8988T (cell line): ENCODE measurements around the gene CHN1.

Experiments used
- DNase-seq: peaks from one replicate; pipeline ENCODE4 v3.0.0; 2011

The CHN1 gene

DNA sequence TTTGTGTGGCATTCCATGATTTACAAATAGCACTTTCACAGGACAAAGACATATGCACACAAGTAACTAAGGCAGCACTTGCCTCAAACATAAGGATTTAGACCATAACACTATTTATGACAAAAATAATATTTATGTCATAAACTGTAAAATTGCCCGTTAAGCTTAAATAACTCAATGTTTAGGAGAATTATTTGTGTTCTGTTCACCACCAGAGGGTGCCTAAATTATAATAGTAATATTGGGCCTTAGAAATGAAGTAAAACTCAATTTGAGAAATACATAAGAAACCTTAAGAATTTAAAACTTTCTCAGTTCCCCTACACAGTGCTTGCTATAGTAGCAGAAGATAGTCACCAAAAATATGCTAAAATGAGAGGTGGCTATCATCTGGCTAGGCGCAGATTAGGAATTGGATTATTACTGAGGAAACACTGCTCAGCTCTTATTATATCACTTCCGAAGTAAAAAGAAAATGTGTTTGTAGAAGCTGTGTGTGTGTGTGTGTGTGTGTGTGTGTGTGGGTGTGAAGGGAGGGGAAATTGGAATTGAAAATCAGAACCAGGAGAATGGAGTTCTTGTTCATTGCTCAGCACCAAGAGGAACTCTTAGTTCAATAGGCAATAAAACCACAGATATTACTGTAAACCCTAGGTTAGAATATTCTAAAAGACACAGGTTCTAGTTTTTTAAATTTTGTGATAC lies 4.9 kb upstream of the CHN1 start:
- no peak for DNase-seq

DNA sequence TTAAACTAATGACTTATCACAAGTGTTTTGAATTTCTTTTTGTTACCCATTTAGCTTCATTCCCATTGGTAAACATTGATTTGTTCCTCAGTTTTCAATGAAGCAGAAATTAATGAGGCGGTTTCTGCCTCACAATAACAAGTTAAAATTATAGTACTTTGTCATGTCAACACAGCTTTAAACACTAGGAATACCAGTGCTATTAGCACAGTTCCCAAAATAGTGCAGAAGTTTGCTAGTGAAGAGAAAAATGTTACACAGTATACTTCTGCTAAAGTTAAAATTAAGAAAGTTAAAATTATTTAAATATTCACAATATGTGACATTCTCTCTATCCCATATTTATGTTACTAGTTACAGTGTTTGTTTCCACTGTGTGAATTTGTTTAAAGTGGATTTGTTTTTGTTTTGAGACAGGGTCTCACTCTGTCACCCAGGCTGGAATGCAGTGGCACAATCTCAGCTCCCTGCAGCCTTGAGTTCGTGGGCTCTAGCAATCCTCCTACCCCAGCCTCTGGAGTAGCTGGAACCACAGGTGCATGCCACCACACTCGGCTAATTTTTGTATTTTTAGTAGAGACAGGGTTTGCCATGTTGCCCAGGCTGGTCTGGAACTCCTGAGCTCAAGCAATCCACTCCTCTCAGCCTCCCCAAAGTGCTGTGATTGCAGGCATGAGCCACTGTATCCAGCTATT lies 3.8 kb upstream of the CHN1 start:
- no peak for DNase-seq

GRCh38 chr2:175008009-175008408 lies 2.8 kb upstream of the CHN1 start:
- no peak for DNase-seq

DNA sequence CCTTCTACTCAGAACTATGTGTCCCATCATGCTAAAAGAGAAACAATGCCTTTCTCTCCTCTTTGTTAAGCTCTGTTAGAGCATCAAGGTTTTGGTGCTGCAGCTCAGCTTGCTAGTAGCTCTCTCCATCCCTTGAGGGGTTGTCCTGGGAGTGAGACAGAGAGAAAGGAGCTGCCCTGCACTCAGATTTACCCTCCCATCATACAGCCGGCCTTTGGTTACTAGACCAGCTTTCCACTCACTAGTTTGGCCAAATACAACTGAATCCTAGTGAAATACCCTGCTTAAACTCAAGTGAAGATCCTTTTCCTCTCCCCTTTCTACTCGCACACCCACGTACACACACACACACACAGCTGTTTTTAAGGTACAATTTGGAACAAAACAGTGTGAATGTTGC lies 2.3 kb upstream of the CHN1 start:
- no peak for DNase-seq

DNA sequence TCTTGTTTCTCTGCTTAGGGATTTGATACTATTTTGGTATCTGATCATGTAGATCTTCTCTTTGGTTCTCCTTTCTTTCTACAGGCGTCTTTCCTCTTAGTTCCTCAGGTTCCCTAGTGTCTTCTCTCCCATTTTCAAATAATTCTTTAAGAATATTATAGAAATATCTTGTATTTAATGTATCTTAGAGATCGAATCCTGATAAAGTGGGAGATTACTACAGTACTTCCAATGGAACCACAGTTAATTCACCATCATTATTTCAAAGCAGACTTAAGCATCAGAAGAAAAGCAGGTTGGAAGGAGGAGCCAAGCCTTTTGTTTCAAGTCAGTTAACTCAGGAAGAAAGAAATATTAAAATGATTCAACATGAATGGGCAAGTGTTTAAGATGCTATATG lies 1.1 kb upstream of the CHN1 start:
- DNase-seq = no peak

GRCh38 chr2:175005733-175006264 lies 618 bp upstream of the CHN1 start:
- no peak for DNase-seq

DNA sequence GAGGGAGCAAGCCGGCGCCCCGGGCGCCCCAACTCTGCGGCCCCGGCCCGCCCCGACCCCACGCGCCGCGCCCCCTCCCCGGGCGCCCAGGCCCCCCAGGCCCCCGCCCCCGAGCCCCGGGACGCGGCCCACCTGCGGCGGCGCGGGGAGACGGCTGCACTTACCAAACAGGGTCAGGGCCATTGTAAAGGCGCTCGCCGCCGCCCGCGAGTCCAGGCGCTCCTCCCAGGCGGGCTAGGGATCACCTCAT lies 526 bp downstream of the CHN1 start:
- DNase-seq = peak; percentile 48

GRCh38 chr2:175003875-175004729 lies 1.1 kb downstream of the CHN1 start:
- DNase-seq = peak; percentile 21

DNA sequence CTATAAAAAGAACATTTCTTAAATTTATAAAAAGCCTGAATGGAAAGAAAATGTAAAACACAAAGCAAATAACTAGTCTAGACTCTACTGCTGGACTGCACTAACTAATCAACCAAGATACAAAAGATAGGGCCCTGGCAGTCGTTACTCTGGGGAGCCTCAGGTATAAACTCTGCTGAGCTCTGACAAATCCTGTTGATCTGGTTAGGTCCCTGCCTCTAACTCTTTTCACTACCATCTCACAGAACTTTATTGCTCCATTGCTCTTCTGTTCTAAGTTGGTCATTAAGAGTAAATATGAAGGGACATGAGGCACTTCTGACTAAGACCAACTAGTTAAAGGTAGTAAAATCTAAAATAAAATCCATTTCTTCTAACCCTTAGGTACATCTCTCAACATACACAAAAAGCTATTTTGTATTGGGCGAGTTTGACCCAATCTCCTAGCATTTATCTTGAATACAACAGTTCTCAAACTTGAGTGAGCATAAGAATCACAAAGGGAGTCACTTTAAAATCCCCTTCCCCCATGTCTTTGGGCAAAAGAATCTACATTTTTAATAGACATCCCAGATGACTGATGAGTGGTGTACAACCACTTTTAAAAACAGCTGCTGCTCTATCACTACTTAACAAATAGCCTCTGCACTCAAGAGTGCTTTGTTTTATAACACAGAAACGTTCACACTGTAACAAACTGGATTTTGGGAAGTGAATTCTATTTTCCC lies 2.5 kb downstream of the CHN1 start:
- DNase-seq = no peak

- no peak for DNase-seq
Measured at GRCh38 chr2:175001566-175001965, 3.6 kb downstream of the CHN1 start.

DNA sequence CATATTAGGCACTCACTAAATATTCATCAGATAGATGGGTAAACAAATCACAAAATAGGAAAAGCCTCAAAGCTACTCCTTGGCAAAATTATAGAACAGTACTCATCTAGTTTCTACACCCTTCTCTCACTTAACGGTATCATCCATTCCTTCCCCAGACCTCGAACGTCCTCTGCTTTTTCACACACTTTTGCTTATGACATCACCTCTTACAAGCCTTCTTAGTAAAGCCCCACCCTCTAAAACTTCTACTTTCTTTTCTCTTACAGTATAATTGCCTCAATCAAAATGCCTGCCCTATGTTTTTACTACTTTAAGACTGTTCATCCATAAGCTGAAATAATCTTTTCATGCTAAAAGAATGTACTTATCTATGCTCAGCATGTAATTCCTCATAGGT lies 8.1 kb downstream of the CHN1 start:
- DNase-seq = no peak

DNA sequence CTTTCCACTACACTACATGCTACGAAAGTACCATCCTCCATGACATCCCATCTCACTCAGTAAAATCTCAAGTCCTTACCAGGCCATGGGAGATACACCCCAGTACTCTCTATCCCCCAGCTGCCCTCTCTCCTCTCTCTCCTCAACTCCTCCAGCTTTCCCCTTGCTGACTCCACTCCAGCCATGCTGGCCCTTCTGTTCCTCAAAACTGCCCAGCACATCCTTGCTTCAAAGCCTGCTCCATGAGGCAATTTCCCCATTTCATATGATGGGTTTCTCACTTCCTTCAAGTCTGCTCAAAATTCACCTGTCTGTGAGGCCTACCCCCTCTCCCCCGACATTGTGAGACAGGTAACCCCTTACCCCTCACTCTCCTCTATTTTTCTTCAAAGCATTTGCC lies 8.6 kb downstream of the CHN1 start:
- no peak for DNase-seq

DNA sequence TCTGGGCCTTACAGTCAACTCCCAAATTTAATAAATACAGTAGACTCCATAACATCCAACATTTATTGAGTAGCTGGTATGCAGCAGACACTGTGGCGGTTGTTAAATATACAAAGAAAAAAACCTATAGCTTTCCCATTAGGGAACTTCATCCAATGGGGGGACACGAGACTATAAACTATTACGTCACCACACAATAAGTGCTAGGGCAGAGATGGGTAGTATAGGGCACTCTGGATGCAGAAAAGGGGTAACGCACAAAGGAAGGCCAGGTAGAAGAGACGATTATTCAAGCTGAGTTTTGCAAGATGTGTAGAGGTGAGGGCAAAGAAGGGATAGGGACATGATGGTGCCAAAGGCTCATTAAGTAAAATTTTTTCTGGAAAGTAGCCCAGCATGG lies 10.8 kb downstream of the CHN1 start:
- DNase-seq = no peak

- no peak for DNase-seq
Measured at GRCh38 chr2:174992886-174993285, 12.3 kb downstream of the CHN1 start.

GRCh38 chr2:174985614-174986013 lies 19.6 kb downstream of the CHN1 start:
- DNase-seq = no peak

- no peak for DNase-seq
Measured at GRCh38 chr2:174984561-174984960, 20.6 kb downstream of the CHN1 start.

GRCh38 chr2:174981331-174981730 lies 23.9 kb downstream of the CHN1 start:
- DNase-seq = no peak

GRCh38 chr2:174979996-174980395 lies 25.2 kb downstream of the CHN1 start:
- no peak for DNase-seq

- DNase-seq = no peak
Measured at GRCh38 chr2:174977364-174977763, 27.8 kb downstream of the CHN1 start.

DNA sequence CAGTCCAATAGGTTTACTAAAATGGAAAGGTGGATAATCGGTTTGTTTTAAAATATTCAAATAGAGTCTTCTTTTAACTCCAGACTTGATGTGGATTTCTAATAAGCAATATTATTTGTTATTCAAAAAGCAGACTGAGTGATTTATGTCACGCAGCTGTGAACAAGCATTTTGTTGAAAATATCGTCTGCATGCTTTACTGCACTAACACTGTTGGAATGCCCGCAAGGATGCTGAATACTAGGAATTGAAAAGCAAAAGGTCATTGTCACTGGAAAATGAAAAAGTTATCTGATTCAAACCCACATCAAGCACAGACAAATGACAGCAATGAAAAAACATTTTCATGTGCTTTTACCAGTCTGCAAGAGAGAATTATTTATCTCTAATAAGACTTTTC lies 31.1 kb downstream of the CHN1 start:
- DNase-seq = no peak

DNA sequence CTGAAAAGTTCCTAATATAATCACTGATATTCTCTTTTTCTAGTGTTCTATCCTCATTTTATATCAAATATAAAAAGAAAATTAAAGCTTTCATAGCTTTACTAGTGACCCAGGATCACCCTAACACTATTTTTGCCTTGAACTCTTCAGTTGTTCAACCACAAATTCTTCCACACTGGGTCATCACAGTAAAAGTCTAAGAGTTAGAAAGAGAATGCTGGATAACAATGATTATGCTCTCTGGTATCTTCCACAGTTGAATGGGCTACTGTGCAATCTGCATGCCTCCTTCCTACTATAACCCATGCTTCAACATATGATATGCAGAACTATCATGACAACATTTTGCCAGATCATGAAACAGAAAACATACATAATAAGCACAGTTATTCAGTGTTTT lies 32.3 kb downstream of the CHN1 start:
- DNase-seq = no peak

DNA sequence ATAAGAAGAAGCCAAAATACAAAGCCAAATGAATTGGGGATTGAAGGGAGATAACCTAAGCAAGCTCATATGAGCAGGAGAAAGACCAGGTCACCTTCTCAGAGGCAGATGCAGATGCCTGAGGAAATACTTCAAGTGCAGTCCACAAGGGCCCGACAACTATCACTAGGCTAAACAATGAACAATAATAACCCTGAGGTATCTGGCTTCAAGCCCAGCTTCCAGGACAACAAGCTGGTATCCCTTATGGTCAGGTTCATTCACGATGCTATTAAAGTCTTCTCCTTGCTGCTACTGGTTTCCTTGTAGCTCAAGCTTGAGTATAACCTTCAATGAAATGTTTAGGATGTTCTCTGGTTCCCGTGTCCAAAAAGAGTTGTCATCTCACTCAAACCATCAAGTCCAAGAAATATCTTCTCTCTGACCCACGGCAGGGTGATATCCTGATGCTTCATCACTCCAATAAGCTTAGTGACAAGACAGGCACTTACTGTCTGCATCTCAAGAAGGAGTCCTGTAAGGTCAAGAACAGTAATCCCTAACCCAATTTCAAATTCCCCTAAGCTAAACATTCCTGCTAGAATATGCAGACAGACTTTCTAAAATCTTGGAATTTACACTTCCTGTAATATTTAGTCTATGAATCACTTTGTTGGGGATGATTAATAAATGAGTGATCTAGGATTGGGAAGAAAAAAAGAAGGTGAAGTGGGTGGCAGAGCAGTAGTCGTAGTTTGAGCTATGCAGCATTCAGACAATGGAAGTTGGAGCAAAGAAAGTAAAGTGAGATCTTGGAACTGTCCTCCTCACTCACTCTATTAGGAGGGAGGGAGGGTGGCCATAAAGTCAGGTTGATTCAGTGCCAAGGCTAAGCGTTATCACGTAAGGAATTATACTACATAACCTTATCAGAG lies 33.1 kb downstream of the CHN1 start:
- DNase-seq = no peak
